ENCODE measurements around the gene MMP17.

The MMP17 gene

DNA sequence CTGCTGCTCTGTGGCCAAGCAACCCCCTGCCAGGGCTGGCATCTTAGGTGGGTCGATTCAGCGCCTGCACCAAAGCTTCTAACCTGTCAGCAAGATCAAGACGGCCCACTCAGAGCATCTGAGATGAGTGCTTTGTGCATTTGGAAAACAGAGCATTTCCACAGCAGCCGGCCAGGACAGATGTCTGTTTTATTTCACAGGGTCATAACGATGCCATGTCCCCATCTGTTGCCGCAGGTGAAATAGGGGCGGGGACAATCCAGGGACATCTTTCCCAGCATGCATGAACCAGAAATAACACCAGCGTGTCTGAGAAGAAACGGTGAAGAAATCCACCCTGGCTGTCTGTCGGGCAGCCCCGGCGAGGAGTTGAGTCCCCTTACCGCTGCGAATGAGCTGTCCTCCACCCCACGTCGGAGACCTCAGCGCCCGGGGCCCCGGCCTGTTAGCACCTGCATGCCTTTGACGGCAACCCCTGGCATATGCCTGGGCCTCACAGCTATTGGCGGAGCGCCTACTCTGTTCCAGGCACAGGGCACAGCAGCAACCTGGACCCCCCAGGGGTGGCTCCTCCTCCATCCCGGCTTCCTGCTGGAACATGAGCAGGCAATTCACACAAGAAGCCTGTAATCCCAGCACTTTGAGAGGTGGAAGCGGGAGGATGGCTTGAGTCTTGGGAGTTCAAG lies 35.7 kb downstream of the MMP17 start:
- DNase-seq (ENCODE audit: low spot score) = no peak
- TF ChIP-seq, protein P1, sequence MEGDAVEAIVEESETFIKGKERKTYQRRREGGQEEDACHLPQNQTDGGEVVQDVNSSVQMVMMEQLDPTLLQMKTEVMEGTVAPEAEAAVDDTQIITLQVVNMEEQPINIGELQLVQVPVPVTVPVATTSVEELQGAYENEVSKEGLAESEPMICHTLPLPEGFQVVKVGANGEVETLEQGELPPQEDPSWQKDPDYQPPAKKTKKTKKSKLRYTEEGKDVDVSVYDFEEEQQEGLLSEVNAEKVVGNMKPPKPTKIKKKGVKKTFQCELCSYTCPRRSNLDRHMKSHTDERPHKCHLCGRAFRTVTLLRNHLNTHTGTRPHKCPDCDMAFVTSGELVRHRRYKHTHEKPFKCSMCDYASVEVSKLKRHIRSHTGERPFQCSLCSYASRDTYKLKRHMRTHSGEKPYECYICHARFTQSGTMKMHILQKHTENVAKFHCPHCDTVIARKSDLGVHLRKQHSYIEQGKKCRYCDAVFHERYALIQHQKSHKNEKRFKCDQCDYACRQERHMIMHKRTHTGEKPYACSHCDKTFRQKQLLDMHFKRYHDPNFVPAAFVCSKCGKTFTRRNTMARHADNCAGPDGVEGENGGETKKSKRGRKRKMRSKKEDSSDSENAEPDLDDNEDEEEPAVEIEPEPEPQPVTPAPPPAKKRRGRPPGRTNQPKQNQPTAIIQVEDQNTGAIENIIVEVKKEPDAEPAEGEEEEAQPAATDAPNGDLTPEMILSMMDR (IDR thresholded peaks at IDR 0.05; ENCODE audit: extremely low read depth, missing control alignments) = no peak

DNA sequence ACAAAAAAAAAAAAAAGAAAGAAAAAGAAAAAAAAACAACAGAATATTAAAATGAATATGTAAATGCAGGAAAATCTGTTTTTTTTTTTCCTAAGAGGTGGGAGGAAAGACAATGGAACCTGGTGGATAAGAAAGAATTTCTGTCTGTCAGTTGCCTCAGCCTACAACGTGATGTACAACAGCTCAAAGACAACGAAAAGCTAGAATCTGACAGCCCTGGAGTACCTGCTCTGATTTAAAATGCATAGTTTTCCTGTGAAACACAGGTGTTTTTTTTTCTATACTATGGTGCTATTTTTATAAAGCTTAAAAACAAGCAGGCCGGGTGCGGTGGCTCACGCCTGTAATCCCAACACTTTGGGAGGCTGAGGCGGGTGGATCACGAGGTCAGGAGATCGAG lies 36.3 kb downstream of the MMP17 start:
- TF ChIP-seq, protein P1 (IDR thresholded peaks at IDR 0.05; ENCODE audit: extremely low read depth, missing control alignments) = no peak
- DNase-seq (ENCODE audit: low spot score) = no peak

DNA sequence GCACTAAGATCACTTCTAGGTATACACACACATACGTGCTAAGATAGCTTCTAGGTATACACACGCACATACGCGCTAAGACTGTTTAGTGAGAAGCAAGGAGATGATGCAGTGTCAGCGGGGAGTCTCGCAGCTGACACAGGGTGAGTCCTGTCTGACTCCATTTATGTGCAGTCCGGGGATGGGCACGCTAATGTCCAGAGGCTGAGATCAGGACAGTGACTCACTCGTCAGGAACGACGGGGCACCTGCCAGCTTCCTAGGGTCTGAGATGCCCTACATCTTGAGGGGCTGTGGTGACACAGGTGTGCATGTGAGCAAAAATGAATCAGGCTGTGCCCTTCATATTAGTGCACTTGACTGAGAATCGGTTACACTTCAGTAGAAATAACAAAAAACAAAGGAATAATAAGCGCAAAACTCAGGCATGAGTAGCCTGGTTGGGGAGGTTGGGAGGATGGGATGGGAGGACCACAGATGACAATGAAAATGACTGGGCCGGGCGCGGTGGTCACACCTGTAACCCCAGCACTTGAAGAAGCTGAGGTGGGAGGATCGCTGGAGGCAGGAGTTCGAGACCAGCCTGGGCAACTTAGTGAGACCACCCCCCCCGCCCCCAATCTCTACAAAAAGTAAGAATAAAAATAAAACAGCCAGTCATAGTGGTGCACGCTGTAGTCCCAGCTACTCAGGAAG lies 37.1 kb downstream of the MMP17 start:
- no peak for DNase-seq (ENCODE audit: low spot score)
- TF ChIP-seq, protein P1 (IDR thresholded peaks at IDR 0.05; ENCODE audit: extremely low read depth, missing control alignments) = no peak

DNA sequence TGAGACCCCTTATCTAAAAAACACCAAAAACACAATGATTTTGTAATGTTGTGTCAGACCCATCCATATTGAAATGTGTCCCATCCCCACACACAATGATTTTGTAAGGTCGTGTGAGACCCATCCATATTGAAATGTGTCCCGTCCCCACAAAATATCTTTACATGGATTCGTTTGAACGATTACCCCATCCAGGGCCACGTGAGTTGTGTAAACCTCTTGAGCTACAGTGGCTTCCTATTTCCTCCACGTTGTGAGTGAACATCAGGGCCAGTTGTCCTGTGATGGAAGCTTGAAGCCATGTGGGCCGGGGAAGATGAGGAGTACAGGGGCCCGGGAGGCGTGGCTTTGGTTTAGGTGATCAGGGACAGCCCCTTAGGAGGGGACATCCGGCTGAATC lies 39.3 kb downstream of the MMP17 start:
- DNase-seq (ENCODE audit: low spot score) = no peak
- TF ChIP-seq, protein P1 (IDR thresholded peaks at IDR 0.05; ENCODE audit: extremely low read depth, missing control alignments) = no peak

DNA sequence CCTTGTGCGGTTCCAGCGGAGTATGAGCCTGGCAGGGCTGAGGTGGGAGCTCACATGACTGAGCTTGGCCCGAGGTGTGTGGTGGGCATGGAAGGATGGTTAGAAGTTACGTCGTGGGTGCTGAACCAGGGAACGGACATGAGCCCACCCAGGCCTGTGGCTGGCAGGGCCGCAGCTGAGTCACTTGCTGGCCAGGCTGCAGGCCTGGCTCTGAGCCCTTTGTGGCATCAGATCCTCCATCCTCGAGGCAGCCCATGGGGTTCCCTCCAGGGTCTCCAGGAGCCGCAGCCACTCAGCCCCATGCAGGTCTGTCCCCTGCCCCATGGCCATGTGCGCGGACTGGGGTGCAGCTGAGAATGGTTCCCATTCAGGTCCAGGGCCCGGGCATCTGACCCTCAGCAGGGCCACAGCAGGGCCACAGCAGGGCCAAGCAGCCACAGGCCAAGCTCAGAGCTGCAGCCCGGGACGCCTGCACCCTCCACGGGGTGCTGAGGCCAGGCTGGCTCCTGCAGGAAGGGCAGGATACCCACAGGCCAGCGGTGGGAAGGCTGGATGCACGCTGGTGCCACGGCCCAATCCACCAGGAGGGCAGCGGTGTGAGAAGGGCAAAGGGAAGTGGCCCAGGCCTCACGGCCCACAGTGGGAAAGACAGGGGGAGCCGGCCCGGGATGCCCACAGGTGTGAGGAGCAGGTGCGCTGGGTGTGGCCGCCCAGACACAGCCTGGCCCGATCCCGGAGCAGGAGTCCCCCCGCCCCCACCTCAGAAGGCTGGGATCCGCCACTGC lies 39.9 kb downstream of the MMP17 start:
- TF ChIP-seq, protein P1 (IDR thresholded peaks at IDR 0.05; ENCODE audit: extremely low read depth, missing control alignments) = no peak
- no peak for DNase-seq (ENCODE audit: low spot score)

DNA sequence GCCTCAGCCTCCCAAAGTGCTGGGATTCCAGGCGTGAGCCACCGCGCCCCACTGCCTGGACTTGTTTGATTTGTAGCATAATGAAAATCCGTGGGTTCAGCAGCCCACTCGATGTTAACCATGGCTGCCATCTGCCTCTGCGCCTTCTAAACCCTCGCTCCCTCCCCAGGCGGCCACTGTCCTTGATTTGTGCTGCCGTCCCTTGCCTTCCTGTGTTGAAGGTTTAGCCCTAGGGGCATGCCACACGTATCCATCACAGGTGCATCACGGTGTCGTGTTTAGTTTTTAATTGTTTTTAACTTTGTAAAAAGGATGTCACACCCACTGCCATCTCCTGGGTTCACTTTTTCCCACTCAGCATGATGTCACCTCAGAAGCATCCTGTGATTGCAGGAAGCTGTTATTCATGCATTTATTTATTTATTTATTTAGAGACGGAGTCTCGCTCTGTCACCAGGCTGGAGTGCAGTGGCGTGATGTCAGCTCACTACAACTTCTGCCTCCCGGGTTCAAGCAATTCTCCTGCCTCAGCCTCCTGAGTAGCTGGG lies 41.8 kb downstream of the MMP17 start:
- TF ChIP-seq, protein P1 (IDR thresholded peaks at IDR 0.05; ENCODE audit: extremely low read depth, missing control alignments) = no peak
- no peak for DNase-seq (ENCODE audit: low spot score)
